Vagina (tissue), 2 donors: ENCODE results near the gene KCNQ4.

Source experiments
- CTCF ChIP-seq, 3 experiments: fragments of 450-650 bp in 2 of 3; fragments of 200-600 bp in 1 of 3; sonication (generic) in 1 of 3; IDR thresholded peaks; one replicate each; pipeline ENCODE4 v1.5.1; 2017 to 2019; ENCODE audit warnings: antibody characterized with exemption in 3 of 3, mild to moderate bottlenecking in 2 of 3, moderate library complexity in 2 of 3
- POLR2A ChIP-seq, 2 donors: fragments of 450-650 bp; IDR thresholded peaks; one replicate each; pipeline ENCODE4 v1.6.1; 2017; ENCODE audit warnings: antibody characterized with exemption in 2 of 2, mild to moderate bottlenecking in 2 of 2, moderate library complexity in 2 of 2
- POLR2AphosphoS5 ChIP-seq, 2 donors: sonication (generic); formaldehyde crosslinking; IDR thresholded peaks; one replicate each; pipeline ENCODE4 v1.9.0; 2017; ENCODE audit warnings: antibody characterized with exemption in 2 of 2, mild to moderate bottlenecking in 2 of 2, low read depth in 1 of 2; ENCODE audit not compliant: insufficient read depth in 1 of 2

DNA sequence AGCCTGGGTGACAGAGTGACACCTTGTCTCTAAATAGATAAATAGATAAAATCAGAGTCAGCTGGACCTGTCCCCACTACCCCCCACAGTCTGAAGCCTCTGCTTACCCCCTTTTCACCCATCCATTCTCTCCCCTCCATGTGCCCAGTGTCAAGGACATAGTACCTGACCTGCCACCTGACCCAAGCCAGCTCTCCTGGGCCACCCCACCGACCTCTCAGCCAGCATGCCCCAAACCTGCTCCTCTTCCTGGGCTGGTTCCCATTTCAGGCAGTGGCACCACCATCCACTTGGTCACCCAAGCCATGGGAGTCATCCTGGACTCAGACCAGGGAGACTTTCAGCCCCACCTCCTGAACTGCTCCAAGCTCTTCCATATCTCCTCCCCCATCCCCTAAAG, 50.4 kb downstream of the KCNQ4 start:
- no peak for TF ChIP-seq CTCF (IDR thresholded peaks at IDR 0.05)
- TF ChIP-seq POLR2AphosphoS5 (IDR thresholded peaks at IDR 0.05; ENCODE audit: insufficient read depth in 1 of 2, low read depth in 1 of 2) = no peak
- TF ChIP-seq POLR2A (IDR thresholded peaks at IDR 0.05) = no peak
